Measurements from ENCODE around the gene HMGN2. TPM values are rescaled to one million over a fixed set of nuclear protein-coding genes. Genes with fewer than 3 reads are reported as not detected.

Gene HMGN2
- total and polyA plus RNA-seq, 7 donors: 150 to 749 (median 403) TPM

GRCh38 chr1:26434161-26434752 is 38.0 kb upstream of the HMGN2 start:
- Histone ChIP-seq H3K4me1 (peaks cover 0 to 29% (median 20%) of the 10 kb centered on the region in 4 donors), H3K9me3 (no peaks in the 10 kb centered on the region), H3K27ac (no peak overlapping the region), H3K4me3 (no peak overlapping the region), H3K27me3 (no peaks in the 10 kb centered on the region), H3K36me3 (peaks cover 7 to 53% (median 19%) of the 10 kb centered on the region in 4 donors)
- TF ChIP-seq, protein P1, sequence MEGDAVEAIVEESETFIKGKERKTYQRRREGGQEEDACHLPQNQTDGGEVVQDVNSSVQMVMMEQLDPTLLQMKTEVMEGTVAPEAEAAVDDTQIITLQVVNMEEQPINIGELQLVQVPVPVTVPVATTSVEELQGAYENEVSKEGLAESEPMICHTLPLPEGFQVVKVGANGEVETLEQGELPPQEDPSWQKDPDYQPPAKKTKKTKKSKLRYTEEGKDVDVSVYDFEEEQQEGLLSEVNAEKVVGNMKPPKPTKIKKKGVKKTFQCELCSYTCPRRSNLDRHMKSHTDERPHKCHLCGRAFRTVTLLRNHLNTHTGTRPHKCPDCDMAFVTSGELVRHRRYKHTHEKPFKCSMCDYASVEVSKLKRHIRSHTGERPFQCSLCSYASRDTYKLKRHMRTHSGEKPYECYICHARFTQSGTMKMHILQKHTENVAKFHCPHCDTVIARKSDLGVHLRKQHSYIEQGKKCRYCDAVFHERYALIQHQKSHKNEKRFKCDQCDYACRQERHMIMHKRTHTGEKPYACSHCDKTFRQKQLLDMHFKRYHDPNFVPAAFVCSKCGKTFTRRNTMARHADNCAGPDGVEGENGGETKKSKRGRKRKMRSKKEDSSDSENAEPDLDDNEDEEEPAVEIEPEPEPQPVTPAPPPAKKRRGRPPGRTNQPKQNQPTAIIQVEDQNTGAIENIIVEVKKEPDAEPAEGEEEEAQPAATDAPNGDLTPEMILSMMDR (IDR thresholded peaks at IDR 0.05): no peak
- TF ChIP-seq POLR2AphosphoS5 (IDR thresholded peaks at IDR 0.05) (no peak), POLR2A (IDR thresholded peaks at IDR 0.05) (no peak), EP300 (IDR thresholded peaks at IDR 0.05) (no peak)
- intact Hi-C loops (cut with DNase I): loop anchor here (5.0 kb wide), 1 partner anchor 157 kb away; no protein-coding TSS in a partner anchor
- no peak for DNase-seq

DNA sequence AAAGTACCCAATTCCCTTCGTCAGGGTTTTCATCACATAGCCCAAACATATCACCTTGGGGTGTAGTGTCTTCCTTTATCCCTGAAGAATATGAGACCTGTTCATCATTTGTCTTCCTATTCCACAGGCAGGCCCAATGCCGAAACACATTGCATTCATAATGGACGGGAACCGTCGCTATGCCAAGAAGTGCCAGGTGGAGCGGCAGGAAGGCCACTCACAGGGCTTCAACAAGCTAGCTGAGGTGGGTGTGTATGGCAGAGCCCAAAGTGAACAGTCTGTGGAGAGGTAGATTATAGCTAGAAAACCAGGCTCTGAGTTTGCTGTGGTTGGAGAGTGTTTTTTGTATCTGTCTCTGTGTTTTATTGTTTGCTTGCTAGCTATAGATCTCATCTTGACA is 34.2 kb upstream of the HMGN2 start:
- Histone ChIP-seq H3K27ac (no peak overlapping the region), H3K36me3 (peaks cover 24 to 91% (median 49%) of the 10 kb centered on the region in 4 donors), H3K9me3 (no peaks in the 10 kb centered on the region), H3K27me3 (no peaks in the 10 kb centered on the region), H3K4me3 (no peak overlapping the region), H3K4me1 (peaks cover 0 to 14% (median 11%) of the 10 kb centered on the region in 4 donors)
- TF ChIP-seq POLR2A (IDR thresholded peaks at IDR 0.05) (no peak), EP300 (IDR thresholded peaks at IDR 0.05) (no peak), POLR2AphosphoS5 (IDR thresholded peaks at IDR 0.05) (no peak)
- TF ChIP-seq, protein P1 (IDR thresholded peaks at IDR 0.05): no peak
- intact Hi-C loops (cut with DNase I): no loop called here
- no peak for DNase-seq
- 97 to 99% methylated on average over 6 of the region's 6 CpGs for WGBS, 2 donors

- H3K27me3 ChIP-seq: no peaks in the 10 kb centered on the region
- no peaks in the 10 kb centered on the region for H3K9me3 ChIP-seq
- peaks cover 29 to 99% (median 63%) of the 10 kb centered on the region in 4 donors for H3K36me3 ChIP-seq
- DNase-seq: no peak
- no peak for TF ChIP-seq EP300 (IDR thresholded peaks at IDR 0.05)
- TF ChIP-seq POLR2AphosphoS5 (IDR thresholded peaks at IDR 0.05): no peak
- no peak for TF ChIP-seq POLR2A (IDR thresholded peaks at IDR 0.05)
- TF ChIP-seq, protein P1 (IDR thresholded peaks at IDR 0.05): no peak
- H3K27ac ChIP-seq: no peak overlapping the region
- H3K4me1 ChIP-seq: no peaks in the 10 kb centered on the region
- WGBS, 2 donors: 95 to 98% methylated on average over 2 of the region's 2 CpGs
- H3K4me3 ChIP-seq: no peak overlapping the region
- intact Hi-C loops (cut with DNase I): no loop called here
Measured at GRCh38 chr1:26440259-26440658, 32.0 kb upstream of the HMGN2 start.

- Histone ChIP-seq H3K4me3 (no peak overlapping the region), H3K4me1 (no peaks in the 10 kb centered on the region), H3K27ac (no peak overlapping the region), H3K27me3 (no peaks in the 10 kb centered on the region), H3K36me3 (peaks cover 0 to 89% (median 31%) of the 10 kb centered on the region in 4 donors), H3K9me3 (no peaks in the 10 kb centered on the region)
- TF ChIP-seq, protein P1 (IDR thresholded peaks at IDR 0.05): no peak
- TF ChIP-seq POLR2AphosphoS5 (IDR thresholded peaks at IDR 0.05) (no peak), EP300 (IDR thresholded peaks at IDR 0.05) (no peak), POLR2A (IDR thresholded peaks at IDR 0.05) (no peak)
- intact Hi-C loops (cut with DNase I): no loop called here
- 96% methylated on average over 3 of the region's 3 CpGs for WGBS, 2 donors
- no peak for DNase-seq
Measured at GRCh38 chr1:26449868-26450267, 22.4 kb upstream of the HMGN2 start.

DNA sequence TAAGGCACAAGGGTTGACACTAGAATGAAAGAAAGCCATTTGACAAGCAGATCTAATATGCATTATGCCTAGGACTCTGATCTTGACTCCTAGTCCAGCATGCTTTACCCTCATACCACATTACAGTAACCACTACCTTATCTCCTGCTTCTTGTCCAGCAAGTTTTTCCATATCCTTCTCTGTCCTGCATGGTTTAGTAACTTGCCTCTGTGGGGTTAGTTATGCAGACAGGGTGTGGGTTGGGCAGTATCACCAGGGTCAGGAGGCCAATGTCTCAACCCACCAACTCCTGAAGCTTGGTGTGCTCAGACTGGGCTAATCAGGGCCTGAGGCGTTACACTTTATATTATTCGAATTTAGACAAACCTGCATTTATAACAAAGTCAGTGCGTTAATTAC is 21.3 kb upstream of the HMGN2 start:
- DNase-seq: no peak
- Histone ChIP-seq H3K9me3 (no peaks in the 10 kb centered on the region), H3K27me3 (no peaks in the 10 kb centered on the region), H3K4me1 (no peaks in the 10 kb centered on the region), H3K36me3 (peaks cover 0 to 89% (median 28%) of the 10 kb centered on the region in 4 donors), H3K4me3 (no peak overlapping the region), H3K27ac (no peak overlapping the region)
- intact Hi-C loops (cut with DNase I): no loop called here
- TF ChIP-seq, protein P1 (IDR thresholded peaks at IDR 0.05): no peak
- TF ChIP-seq EP300 (IDR thresholded peaks at IDR 0.05): no peak
- 96 to 98% methylated on average over 3 of the region's 3 CpGs for WGBS, 2 donors

Measured in sigmoid colon (tissue), 7 donors.